Activated CD4-positive, alpha-beta T cell treated with anti-CD3 and anti-CD28 coated beads, Interleukin-2, Interleukin-4, amounts not matched to agents 100 ng/mL and 50 ng/mL, durations not matched to agents 16 hours and 8 hours (primary cell): ENCODE data around the gene RNASEH1.

Source experiments
- DNase-seq: peaks from one replicate; pipeline ENCODE4 v3.0.0-alpha.2; 2020; ENCODE audit warnings: low spot score

Gene RNASEH1, protein sequence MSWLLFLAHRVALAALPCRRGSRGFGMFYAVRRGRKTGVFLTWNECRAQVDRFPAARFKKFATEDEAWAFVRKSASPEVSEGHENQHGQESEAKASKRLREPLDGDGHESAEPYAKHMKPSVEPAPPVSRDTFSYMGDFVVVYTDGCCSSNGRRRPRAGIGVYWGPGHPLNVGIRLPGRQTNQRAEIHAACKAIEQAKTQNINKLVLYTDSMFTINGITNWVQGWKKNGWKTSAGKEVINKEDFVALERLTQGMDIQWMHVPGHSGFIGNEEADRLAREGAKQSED

DNA sequence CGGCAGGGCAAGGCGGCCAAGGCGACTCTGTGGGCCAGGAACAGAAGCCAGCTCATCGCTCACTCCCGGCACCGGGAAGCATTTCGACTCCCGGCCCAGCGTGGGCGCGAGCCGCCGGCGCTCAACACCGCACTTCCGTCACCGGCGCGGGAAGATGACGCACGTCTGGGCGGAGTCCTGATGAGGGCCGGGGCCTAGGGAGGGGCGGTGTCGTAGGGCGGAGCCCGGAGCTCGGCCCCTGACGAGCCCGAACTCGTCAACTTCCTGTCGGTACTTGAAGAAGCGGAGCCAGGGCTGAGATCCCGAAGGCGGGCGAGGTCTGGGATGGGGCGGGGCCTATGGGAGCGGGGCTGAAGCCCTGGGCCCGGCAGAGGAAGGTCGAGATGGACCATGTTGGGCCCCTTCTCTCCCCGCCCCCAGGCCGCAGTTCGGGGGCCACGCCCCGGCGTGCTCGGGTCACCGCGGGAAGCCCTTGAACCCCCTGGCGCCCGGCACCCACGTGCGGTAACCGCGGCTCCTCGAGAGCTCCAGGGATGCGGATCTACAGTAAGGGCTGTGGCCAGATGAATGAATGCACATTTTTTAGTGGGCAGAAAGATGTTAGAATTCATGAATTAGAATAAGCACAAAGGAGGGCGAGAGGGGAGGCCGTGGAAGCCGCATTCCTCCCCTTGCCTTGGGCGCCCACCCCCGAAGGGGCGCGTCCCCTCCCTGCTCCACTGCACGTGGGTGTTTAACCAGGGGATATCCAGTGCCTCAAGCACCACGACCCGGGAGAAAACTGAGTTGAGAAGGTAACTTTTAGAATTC, at the start of gene RNASEH1:
Gene RNASEH1 (minus strand): TSS at position 129 of the 810 bp plus-strand sequence. CDS start 73 bp downstream, at position 56.
- peak; percentile 99 for DNase-seq

DNA sequence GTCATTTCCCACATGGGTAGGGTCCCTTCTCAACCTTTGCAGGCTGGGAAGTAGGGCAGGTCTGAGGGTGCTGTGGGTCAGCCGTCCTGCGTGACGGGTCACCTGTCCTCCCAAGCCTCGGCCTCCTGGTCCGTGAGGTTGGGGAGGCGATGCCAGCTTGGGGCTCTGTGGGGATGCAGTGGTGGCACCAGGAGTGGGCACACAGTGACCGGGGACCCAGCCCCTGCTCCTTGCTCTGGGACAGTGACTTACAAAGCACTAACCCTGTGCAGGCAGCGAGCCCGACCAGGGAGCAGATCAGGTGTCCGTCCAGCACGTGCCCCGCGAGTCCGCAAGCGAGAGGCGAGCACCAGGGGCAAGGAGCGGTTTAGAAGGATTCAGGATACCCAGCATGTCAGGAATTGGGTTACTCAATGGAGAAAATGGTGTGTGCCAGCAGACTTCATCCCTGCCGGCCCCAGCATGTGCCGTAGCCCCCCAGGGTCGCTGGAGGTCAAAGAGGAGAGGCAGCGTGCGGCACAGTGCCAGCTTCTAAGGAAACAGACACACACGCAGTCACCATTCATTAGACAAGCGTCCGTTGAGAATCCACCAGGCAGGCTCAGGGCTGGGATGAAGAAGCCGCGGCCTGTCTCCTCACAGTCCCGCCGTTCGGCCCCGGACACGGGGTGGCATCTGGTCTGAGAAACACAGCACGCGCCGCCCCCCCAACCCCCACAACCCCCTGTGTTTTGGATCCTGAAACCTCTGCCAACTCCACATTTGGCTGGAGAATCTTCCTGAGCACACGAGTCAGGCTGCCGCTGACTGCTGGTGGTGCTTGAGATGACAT, 48.5 kb upstream of the RNASEH1 start:
- no peak for DNase-seq

DNA sequence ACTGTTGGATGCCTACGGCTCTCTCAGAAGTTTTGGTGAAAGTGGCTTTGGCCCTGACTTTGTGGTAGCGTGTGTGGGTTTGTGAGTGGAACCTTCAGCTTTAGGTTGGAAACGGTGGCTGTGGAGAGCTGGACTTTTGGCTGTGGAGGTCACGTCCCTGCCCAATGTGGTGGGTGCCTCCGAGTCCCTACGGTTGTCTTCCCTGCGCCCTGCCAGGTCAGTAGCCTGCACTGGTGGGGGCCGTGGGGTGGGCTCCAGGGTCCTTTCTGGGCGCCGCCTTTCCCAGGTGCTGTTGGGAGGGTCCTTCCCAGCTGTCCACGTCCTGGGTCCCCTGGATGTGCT, 47.9 kb upstream of the RNASEH1 start:
- no peak for DNase-seq

DNA sequence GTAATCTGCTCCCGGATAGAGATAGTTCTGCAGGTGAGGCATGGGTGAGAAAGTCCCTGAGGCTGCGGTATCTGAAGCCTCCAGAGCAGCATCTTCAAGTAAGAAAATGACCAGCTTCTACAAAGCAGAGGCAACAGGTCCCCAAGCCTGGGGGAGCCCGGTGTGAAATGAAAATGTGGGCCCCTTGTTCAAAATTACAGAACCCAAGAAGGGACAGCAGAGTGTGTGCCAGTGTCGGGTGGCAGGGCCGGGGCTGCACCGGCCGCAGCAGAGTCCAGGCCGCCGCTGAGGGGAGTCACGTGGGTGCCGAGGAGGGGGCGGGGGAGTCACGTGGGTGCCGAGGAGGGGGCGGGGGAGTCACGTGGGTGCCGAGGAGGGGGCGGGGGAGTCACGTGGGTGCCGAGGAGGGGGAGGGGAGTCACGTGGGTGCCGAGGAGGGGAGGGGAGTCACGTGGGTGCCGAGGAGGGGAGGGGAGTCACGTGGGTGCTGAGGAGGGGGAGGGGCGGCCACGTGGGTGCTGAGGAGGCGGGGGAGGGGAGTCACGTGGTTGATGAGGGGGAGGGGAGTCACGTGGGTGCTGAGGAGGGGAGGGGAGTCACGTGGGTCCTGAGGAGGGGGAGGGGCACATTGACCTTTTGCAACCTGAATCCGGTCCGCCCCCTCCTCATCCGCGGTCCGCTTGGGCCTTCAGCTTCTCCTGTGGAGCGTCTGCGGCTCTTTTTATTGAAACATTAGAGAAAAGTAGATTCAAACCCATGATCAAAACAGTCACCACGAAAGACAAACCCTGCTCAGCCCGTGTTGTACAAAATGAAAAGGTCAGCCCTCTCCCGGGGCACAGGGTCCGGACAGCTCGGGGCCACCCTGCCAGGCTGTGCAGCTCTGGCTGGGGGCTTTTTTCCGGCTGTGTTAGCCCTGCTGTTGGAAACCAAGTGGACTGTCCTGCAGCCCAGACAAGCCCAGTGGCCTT, 47.1 kb upstream of the RNASEH1 start:
- peak; percentile 52 for DNase-seq

DNA sequence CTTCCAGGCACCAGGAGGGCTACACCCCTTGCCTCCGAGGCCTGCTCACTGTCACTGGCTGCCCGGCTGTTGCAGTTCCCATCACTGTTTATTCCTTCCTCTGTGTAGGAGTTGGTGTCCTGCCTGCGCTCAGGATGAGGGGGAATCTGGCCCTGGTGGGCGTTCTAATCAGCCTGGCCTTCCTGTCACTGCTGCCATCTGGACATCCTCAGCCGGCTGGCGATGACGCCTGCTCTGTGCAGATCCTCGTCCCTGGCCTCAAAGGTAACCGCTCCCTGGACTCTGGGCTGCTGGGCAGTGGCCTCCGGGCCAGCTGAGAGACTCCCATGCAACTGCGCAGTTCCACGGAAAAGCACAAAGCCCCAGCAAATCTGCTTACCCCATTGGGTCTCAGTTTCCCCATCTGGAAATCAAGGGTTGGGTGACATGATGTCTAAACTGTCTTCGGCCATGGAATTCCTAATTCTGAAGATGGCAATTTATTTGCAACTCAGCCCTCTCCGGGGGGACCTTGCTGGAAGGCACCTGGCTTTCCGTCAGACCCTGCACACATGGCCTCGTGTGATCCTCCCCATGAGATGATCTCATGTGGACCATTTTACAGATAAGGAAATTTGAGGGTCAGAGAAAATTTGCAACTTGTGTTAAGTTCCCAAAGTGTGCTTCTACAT, 46.2 kb upstream of the RNASEH1 start:
- no peak for DNase-seq

DNA sequence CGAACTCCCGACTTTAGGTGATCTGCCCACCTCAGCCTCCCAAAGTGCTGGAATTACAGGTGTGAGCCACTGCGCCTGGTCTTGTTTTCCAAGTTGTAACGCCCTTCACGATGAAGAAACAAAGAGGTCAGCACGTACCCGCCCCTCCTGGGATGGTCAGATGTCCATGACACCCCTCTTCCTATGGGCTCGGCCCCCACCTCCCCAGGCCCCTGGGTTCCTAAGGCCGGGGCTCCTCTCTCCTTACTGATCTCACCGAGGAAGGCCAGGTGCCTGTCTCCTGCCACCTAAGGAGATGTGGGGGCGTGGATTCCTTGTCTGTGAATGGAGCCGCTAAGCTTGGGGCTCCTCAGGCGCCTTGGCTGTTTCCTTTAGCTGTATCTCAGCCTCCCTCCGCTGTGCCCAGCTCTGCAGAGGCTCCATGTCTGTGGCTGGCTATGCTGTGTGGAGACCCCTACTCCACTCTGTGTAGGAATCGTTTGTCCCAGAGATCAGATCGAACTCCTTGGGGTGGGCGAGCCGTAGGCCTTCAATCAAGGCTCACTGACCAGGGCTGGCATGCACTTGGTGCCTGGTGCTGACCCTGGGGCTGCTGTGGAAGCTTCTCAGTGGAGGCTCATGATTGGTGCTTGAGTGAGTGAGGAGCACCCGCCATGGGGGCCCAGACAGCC, 45.5 kb upstream of the RNASEH1 start:
- no peak for DNase-seq

DNA sequence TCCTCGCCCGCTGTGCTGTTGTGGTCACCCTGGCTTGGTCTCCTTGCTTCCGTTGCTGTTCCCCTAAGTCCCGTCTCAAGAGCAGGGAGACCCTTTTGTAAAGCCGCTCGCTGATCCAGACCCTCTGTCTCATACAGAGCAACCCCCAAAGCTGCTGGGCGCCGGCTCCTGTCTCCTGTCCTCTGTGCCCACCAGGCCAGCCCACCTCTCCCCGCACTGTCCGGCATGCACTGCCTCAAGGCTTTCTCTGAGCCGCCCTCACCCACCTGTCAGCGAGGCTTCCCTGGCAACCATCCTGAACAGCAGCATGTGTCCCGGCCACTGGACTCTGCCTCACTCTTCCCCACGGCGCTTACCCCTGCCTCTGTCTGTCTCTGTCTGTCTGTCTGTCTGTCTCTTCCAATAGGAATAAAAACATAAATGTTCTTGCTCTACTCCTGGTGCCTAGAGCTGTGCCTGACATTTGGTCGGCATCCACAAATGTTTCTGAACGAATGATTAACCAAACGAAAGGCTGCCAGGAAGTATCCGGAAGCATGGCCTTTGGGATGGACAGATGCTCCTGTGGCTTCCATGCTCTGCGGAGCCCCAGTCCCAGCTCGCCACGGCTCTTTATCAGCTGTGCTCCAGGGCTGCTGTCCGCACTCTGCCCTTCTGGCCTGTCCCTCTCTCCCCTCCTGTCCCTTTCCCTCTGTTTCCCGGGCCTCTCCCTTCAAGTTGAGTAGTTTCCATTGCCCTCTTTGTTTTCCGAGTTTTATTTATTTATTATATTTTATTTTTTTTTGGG, 44.6 kb upstream of the RNASEH1 start:
- DNase-seq: no peak

DNA sequence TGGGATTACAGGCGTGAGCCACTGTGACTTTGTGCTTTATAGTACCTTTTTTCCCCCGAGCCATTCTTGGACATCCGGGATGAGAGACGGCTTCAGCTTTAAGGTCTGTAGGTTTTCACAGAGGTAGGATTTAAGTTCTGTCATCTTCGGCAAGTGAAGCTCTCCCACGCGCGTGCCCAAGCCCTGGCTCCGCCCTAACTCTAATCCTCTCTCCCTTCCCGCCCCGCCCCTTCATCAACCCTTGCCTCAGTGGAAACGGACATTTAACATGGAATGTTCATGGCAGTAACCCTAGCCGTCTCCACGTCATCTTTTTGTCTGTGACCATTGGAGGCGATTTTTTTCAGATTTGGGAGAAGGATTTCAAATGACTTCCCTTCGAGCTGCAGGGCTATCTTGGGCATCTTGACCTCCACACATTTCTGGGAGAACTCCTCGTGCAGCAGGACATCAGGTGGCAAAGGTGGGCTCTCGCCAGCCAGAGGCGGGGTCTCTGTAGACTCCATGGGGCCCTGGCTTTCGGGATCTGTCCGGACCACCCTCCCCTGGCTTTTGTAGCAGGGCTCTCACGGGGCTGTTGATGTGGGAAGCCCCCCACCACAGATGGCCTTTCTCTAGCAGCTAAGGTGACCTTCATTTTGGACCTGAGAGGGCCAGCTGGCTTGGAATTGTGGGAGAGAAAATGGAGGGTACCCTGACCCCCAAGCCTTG, 43.6 kb upstream of the RNASEH1 start:
- no peak for DNase-seq

DNA sequence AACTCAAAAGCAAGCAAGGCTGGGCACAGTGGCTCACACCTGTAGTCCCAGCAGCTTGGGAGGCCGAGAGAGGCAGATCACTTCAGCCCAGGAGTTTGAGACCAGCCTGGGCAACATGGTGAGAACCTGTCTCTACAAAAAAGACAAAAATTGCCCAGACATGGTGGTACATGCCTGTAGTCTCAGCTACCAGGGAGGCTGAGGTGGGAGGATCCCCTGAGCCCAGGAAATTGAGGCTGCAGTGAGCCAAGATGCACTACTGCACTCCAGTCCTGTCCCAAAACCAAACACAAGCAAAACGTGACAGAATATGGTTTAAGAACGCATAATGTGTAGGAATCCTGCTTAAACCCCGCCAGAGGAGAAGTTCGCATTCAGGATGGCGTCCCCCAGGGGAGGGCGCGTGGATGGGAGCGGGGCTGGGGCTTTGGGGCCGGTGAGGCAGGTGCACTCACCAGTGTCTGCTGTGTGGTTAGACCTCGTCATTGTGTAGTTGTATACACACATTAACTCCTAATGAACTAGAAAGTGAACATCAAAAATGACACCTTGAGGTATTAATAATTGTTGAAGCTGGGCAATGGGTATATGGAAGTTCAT, 42.2 kb upstream of the RNASEH1 start:
- no peak for DNase-seq

DNA sequence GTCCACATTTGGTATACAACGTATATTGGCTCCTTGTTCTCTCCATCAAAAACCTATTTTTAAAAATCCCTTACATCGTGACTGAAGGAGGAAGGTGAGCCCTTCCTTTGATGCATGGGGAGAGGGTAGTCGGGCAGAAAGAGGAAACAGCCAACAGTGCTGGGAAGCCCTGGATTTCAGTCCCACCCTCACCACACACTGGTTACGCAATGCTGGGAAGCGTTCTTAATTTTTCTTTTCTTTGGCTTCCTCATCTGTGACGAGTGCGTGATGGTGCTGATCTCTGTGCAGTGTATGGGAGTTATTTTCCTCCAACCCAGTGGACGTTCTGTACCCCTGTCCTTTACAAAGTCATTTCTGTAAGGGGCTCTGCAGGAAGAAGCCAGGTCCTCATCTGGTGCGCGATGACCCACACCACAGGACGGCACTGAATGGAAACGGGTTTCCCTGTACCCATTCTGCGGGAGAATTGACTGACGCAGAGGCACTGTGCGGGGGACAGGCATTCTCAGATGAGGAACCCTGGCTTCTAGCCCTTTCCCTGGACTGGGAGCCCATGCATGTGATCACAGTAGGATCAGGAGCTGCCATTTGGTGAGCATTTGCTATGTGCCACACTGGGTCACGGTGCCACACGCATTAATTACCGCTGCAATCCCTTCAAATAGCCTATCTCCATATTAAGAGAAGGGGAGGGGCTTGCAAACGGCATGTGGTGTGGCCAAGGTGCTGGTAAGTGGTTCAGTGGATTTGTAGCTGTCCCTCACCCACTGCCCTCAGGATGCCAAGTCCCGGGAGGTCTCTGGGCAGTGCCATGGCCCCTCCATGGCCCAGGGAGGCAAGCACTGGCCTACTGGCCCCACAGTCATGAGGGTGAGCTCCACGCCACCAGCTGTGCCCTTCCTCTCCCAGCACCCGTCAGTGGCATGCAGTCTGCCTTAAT, 41.0 kb upstream of the RNASEH1 start:
- DNase-seq: no peak

DNA sequence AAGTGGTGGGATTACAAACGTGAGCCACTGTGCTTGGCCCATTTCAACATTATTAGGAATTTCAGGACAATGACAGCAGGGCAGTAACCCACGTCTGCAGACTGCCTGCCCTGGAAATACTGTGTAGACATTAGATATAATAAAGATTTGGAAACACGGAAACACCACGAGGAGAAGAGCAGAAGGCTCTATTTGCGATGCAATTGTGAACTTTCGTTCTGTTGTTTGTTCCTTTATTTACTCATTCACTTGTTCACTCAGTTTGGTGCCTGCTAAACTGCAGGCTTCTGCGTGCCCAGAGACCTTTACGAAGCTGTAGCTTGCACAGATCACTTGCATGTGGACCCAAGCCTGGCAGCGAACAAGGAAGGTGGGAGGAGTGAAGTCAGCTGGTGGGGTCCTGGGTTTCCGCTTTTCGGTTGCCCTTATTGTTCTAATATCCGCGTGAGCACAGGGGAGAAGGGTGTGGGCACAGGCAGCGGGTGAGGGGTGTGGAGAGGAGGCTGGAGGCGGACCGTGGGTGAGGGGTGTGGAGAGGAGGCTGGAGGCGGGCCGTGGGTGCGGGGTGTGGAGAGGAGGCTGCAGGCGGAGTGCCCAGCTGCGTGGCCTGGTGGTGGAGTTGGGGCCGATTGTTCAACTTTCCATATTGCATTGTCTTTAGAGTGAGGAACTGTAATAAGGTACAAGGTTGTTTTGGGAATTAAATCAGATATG, 40.2 kb upstream of the RNASEH1 start:
- no peak for DNase-seq

DNA sequence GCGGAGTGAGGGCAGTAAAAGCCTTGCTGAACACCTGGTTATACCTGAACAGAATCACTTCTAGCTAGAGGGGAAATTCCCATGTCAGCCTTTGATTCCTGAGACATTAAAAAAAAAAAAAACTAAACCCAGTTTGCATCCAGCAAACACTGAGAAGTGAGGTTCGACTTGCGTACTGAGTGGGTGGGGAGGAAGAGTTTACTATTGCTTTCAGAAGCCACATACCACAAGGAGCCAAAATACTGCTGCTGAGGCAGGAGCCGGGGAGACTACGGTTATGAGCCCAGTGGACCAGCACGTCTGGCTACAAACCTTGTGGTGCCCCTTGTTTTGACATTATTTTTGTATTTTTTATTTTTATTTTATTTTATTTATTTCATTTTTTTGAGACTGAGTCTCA, 39.4 kb upstream of the RNASEH1 start:
- DNase-seq: no peak

DNA sequence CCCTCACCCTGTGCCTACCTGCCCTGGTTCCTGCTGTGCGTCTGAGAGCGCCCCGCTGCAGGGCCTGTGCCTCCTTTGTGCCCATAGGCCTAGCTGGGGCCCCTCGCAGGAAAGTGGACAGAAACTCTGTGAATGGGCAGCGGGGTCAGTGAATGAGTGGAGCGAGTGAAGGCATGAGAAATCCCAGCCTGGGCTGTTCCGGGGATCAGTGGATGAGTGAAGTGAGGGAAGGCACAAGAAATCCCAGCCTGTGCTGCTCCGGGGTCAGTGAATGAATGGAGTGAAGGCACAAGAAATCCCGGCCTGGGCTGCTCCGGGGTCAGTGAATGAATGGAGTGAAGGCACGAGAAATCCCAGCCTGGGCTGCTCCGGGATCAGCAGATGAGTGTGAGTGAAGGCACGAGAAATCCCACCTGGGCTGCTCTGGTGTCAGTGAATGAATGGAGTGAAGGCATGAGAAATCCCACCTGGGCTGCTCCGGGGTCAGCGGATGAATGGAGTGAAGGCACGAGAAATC, 38.8 kb upstream of the RNASEH1 start:
- no peak for DNase-seq

DNA sequence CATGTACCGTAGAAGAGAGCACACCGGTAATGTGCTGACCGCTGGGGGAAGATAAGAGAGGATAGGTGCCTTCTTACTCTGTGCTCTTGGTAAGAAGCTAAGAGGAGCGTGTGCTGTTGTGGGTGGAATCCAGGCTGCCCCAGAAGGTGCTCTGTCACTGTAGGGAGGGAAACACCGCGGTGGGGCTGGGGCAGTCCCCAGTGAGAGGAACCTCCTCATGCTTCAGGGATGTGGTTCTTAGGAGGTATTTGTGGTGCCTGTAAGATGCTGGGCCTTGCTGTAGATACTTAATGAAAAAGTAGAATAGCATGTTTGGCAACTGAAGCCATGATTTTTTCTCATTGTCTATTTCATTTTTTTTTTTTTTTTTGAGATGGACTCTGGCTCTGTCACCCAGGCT, 37.9 kb upstream of the RNASEH1 start:
- DNase-seq: no peak

DNA sequence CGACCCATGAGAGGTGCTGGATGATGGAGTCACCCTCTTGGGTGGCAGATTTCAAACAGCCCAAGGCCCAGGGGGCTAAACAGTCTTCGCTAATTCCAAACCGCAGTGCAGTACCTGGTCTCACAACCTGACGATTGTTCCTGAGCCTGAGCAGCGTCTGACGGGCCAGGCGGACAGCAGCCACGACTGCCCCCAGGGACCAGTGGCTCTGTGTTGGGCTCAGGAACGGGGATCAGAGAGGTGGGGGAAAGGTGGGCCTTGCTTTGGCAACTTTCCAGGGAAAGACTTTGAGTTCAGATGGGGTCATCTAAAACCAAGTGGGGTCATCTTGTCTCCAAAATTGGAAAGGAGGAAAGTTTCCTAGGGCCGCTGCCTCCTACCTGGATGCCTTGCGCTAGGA, 37.3 kb upstream of the RNASEH1 start:
- DNase-seq: no peak

DNA sequence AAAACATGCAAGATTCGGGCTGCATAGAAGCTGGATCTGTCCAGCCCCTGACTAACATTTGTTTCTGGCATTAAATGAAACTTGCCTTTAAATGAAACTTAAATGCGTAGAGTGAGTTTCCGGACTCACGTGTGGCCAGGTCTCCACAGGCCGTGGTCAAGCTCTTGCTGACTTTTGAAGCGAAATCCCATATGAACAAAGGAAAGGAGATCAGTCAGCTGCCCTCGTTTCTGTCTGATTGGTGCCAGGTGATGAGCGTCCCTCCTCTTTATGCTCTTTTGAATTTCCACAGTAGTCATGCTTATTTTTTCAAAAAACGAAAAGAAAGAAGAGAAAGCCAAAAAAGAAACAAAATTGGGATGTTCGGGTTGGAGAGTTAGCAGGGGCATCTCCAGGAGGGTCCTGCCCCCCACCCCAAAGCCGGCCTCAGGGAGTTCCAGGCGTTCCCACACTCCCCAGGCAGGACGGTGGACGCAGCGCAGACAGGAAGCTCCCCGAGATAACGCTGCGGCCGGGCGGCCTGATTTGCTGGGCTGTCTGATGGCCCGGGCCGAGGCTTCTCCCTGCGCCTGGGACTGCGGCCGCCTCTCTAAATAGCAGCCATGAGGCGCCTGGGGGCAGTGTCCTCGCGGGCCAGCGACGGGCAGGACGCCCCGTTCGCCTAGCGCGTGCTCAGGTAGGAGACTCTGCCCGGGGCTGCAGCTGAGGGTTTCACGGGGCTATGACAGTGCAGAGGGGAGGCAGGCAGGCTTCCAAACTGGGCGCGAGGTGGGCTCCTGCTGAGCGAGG, 36.6 kb upstream of the RNASEH1 start, which contains the start of gene COLEC11:
Gene COLEC11 (plus strand): TSS at position 620 of the 789 bp plus-strand sequence. CDS start 9,229 bp downstream, outside the sequence.
- DNase-seq: no peak
